IPS DF 19.7 (cell line): ENCODE results near the gene HCFC2.
"Not testable (repeated sequence)": the region's sequence is repeated elsewhere in the genome, so short reads cannot be mapped to it uniquely, and the experiment has no call there.

ENCODE experiments used
- DNase-seq: peaks from one replicate; pipeline ENCODE4 v3.0.0-alpha.2; 2013; ENCODE audit warnings: low read depth, low spot score

The HCFC2 gene

GRCh38 chr12:104057771-104058197, 6.5 kb upstream of the HCFC2 start:
- no peak for DNase-seq

GRCh38 chr12:104058802-104059201, 5.5 kb upstream of the HCFC2 start:
- no peak for DNase-seq

DNA sequence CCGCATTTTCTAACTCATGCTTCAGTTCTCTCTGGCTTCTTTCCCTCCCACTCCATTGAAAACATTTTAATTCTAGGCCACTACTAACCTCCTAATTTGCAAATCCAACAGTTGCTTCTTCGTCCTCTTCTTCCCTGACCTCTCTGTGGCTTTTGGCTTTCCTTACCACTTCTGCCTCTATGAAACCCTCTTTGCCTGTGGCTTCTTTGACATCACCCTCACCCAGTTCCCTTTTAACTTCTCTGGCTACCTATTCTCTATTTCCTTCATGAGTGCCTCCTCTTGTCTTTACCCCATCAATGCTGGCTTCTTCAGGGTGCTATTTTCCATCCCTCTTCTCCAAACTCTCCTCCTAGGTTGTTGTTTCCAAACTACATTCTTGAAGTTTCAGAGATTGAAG, 4.4 kb upstream of the HCFC2 start:
- no peak for DNase-seq

DNA sequence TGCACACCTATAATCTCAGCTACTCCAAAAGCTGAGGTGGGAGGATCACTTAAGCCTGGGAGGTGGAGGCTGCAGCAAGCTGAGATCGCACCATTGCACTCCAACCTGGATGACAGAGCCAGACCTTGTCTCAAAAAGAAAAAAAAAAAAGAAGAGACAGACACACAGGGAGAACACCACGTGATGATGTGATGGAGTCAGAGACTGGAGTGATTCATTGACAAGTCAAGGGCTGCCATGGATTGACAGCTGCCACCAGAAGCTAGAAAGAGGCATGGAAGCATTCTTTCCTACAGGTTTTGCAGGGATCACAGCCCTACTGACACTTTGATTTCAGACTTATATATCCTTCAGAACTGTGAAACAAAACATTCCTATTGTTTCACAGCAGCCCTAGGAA, 3.5 kb upstream of the HCFC2 start:
- DNase-seq = no peak

DNA sequence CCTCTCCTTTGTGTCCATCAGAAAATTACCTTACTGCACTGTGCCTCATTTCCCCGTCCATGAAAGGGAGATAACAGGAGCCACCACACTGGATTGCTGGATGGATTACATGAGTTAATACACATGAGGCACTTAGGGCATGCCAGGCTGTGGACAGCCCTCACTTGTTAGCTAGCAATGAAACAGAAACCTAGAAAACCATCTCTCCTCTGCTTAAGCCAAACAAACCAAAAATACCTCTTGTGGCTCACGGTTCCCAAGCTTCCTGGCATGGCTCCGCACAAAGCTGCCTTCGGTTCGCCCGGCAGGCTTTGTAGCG, 660 bp upstream of the HCFC2 start:
- no peak for DNase-seq

DNA sequence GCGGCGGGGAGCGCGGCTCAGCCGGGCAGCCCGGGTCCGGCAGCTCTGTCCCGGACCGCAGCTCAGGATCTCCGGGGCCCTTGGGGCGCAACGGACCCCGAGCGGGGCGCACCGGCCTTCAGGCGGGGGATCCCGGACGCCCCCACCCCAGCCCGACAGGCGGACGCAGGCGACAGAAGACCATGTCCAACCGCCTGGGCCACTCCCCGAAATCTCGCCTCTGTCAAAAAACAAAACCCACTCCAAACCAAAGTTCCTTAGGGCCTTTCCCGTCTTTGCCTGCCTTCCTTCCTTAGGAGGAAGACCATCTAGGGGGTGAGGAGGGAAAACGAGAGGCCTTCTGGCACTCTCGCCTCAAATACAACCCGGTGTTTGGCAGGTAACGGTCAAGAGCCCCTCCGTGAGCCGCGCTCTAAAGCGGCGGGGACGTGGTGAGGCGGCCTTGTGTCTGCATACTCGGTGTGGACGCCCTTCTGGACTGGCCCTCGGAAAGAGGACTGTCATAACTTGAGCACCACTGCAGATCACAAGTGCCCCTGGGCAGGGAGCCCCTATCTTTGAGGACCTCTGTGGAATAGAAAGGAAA, 604 bp downstream of the HCFC2 start:
- no peak for DNase-seq

- DNase-seq = no peak
Observed at GRCh38 chr12:104072099-104072498, 7.8 kb downstream of the HCFC2 start.

DNA sequence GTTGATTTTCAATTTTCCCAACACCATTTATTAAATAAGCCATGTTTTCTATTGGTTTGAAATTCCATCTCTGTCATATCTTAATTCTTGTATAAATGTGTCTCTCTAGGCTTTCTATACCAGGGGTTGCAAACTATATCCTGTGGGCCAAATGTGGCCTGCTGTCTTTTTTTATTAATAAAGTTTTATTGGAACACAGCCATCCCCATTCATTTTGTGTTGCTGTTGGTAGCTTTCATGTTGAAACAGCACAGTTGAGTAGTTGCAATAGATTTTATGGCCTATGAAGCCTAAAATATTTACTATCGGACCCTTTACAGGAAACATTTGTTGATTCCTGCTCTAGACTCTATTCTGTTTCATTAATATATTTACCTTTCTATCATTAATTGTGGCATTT, 9.4 kb downstream of the HCFC2 start:
- DNase-seq = no peak

GRCh38 chr12:104079024-104079423, 14.7 kb downstream of the HCFC2 start:
- no peak for DNase-seq

DNA sequence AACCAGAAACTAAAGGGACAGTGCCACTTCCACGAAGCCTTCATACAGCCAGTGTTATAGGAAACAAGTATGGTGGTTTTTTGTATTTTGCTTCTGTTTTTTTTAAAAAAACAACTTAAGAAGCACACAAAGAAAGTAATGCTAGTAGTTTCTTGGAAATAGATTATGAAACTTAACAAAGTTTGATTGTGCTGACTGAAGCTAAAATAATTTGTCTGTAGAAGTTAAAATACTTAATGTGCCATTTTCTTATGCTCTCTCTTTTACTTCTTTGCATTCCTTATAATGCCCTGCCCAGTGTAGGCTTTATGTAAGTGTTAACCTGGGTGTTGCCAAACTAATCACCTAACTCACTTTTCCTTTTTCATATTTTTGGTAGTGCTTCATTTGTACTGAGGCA, 16.4 kb downstream of the HCFC2 start:
- no peak for DNase-seq

- DNase-seq = no peak
Observed at GRCh38 chr12:104083769-104084475, 19.6 kb downstream of the HCFC2 start.

GRCh38 chr12:104090685-104091084, 26.4 kb downstream of the HCFC2 start:
- peak; percentile 5 for DNase-seq

GRCh38 chr12:104091136-104091535, 26.8 kb downstream of the HCFC2 start:
- DNase-seq = no peak

DNA sequence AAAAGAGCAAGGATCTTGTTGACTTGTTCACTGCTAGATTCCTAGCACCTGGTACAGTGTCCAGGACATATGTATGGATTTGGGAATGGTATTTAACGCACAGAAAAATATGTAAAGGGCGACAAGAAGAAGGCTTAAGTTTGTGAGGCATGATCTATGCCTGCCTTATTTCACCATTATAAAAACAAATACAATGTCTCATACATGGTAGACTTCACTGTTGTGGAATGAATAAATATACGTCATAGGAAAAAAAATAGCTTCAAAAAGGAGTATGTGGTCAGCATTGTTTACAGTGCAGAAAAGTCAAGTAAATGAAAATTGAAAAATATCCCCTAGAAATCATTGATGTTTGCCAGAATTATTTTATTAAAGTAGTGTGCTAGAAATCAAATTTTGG, 30.0 kb downstream of the HCFC2 start:
- DNase-seq = no peak

DNA sequence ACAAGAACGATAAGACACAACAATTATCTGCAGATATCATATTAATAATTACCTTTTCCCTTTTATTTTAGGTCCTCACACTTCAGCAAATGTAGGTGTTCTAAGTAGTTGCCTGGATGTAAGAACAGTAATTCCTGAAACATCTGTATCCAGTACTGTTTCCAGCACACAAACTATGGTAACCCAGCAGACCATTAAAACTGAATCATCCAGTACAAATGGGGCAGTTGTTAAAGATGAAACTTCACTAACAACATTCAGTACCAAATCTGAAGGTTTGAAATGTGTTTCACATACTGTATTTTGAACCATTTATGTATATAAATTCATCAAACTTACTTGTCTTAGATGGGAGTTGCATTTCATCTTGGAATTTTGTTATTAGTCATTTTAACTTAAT, 31.0 kb downstream of the HCFC2 start:
- no peak for DNase-seq

- DNase-seq = no peak
Observed at GRCh38 chr12:104097954-104098353, 33.6 kb downstream of the HCFC2 start.

- no peak for DNase-seq
Observed at GRCh38 chr12:104105461-104105860, 41.1 kb downstream of the HCFC2 start.

DNA sequence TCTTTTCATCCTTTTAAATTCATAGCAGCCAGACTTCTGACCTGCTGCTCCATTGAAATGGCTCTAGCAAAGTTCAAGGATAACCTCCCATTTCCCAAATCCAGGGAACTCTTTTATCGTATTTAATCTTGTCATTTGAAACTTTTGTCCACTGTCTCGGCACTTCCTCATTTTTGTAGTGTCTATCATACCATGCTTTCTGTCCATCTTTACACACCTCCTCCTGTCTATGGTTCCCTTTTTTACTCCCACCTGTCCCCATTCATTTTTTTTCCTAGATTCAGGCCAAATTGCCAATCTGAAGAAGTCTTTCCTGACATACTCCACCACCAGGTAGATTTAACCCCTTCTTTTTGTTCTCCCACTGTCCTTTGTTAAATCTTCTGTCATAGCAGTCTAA, 42.6 kb downstream of the HCFC2 start:
- DNase-seq = no peak

DNA sequence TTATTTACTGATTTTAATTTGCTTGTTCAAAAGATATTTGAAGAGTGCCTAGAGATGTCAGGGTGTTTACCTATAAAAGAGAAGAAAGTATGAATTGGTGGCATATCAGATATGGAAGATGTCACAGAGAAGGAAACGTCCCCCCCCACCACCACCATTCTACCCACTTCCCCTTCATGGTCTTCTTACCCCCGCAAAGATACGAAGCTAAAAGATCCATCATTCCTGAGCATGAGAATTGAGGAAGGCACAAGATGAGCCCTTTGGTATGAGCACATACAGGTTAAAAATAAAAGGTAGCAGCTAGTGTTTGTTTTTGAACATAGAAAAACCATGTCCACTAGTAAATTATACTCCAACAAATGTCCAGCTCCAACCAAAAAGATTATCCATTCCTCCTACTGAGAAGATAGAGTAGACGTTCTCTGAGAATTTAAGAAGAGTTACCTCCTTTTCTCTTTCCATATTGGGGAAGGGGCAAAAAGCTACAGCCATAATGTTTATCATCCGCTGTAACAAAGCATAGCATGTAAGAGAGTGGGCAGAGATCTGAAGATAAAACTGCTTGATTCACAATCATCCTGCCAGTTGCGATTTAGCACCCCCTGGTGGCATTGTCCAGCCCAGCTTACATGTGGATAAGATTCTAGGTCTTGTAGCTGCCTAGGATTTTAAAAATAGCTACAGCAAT, 44.6 kb downstream of the HCFC2 start:
- peak; percentile 30 for DNase-seq

DNA sequence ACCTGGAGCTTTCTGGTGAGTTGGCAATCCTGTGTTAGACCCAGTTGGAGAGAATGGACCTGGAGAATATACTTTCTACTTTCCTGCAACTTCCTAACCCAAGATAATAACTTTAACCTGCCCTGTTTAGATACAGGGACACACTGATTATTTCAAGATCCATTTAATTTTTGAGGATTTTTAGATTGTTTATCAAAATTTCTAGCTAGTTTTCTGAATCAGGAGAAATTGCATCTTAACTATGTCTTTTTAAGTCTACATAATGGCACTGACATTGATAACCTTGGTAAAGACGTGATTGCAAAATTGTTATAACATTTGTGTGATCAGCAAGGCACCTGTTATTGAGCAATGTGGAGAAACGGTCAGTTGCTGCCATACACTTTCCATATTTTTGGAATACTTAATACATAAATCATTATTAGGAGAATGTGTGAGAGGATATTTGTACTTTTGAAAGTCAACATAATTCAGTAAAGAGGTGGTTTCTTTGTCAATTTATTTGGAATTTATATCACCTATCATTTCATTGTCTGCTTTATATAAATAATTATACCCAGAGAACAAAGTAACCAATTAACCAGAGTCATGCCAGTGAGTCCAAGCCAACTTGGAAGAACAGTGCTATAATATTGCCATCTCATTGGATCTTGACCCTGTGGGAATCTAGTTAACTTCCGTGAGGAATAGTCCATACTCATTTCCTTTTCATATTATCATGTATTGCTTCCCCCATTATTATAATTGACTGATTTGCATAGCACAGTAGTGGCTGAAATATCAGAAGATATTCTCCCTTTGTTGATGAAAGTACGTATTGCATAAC, 45.3 kb downstream of the HCFC2 start:
- no peak for DNase-seq

- not testable (repeated sequence) for DNase-seq
Observed at GRCh38 chr12:104114834-104115586, 50.7 kb downstream of the HCFC2 start.

- DNase-seq = no peak
Observed at GRCh38 chr12:104115587-104115975, 51.2 kb downstream of the HCFC2 start.
